Measurements from ENCODE around the gene GHRHR. TPM values are rescaled to one million over a fixed set of nuclear protein-coding genes. Genes with fewer than 3 reads are reported as not detected.

The GHRHR gene
- total RNA-seq, 1 experiment from 2014 or later: not detected

DNA sequence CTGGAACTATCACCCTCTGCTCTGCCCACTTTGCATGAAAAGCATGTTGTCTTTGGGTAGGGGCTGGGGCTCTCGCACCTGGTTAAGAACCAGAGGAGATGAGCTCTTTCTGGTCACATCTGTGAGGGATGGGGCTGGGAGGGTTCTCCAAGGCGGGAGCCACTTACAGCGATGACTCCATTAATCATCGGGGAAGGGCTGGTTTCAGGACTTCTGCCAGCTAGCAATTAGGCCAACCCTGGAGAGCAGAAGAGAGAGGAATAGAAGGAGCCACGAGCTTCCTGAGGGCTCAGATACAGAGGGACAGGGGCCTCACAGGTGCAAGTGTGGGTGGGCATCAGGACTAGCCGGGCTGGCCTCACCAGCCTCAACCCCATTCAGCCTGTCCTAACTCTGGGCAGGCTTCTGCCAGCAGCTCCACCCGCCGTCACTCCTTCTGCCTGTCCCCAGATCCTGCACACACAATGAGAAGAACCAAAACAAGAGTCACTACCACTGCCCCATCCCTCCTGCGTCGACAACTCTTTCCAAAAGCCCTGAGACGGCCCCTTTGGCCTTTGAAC, 43.7 kb upstream of the GHRHR start:
- Histone ChIP-seq H3K79me2 (ENCODE audit: low read length) (no peaks in the 10 kb centered on the region), H3K27ac (ENCODE audit: low read length) (no peak overlapping the region), H3K9me2 (replicated peaks; ENCODE audit: insufficient read depth, low read length) (no peaks in the 10 kb centered on the region), H3K4me2 (ENCODE audit: low read depth, low read length, poor library complexity, severe bottlenecking) (no peak overlapping the region), H3K36me3 (ENCODE audit: insufficient read depth, low read length) (no peaks in the 10 kb centered on the region), H3K9ac (ENCODE audit: low read length) (no peak overlapping the region), H3K27me3 (ENCODE audit: low read length) (no peaks in the 10 kb centered on the region), H2AFZ (ENCODE audit: low read length) (no peak overlapping the region), H3K9me3 (ENCODE audit: low read length) (no peaks in the 10 kb centered on the region), H3K4me3 (ENCODE audit: low read length) (no peak overlapping the region), H3K4me1 (ENCODE audit: low read length) (no peaks in the 10 kb centered on the region), H4K20me1 (ENCODE audit: insufficient read depth, low read depth, low read length) (no peaks in the 10 kb centered on the region)
- DNase-seq: no peak

DNA sequence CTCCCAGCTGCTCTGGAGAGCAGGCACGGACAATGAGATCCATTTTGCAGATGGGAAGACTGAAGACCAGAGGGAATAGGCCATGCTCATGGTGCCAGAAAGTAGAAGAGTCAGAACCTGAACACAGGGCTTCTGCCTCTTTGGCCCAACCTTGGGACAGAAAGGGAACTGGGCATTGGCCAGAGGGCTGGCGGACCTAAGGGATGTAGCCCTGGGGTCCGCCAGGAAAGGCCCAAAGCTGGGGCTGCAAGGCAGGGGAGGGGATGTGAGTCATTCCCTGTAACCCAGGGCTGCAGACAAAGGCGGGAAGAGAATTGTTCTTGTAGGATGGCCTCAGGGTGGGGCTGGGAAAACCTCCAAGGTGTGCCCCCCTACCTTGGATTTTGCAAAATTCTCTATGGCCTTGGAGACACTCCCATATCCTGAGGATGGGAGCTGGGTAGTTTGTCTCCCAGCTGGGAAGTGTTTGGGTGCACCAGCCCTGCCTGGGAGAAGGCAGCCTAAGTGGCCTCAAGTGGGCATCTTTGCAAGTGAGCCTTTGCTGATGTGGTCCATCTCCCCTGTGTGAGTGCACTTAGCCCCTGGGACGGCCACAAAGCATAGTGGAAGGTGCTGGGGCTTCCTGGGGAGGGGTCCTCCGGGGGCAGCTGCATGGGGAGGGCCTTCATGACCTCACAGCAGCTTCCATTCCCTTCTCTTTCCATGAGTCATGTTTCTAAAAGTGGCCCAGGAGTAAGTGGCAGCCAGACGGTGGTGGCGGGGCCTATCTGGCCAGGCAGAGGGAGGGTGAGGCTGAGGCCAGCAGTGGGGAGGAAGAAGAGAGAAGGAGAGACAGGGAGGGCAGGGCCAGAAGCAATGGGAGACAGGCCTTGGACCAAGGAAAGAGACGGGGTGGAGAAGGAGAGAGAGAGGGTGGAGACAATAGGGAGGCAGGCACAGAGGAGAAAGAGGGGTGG, 42.9 kb upstream of the GHRHR start:
- Histone ChIP-seq H3K36me3 (ENCODE audit: insufficient read depth, low read length) (no peaks in the 10 kb centered on the region), H3K9me3 (ENCODE audit: low read length) (no peaks in the 10 kb centered on the region), H3K27ac (ENCODE audit: low read length) (no peak overlapping the region), H3K4me1 (ENCODE audit: low read length) (no peaks in the 10 kb centered on the region), H3K4me3 (ENCODE audit: low read length) (no peak overlapping the region), H3K9ac (ENCODE audit: low read length) (no peak overlapping the region), H2AFZ (ENCODE audit: low read length) (no peak overlapping the region), H3K4me2 (ENCODE audit: low read depth, low read length, poor library complexity, severe bottlenecking) (no peak overlapping the region), H3K27me3 (ENCODE audit: low read length) (no peaks in the 10 kb centered on the region), H3K9me2 (replicated peaks; ENCODE audit: insufficient read depth, low read length) (no peaks in the 10 kb centered on the region), H3K79me2 (ENCODE audit: low read length) (no peaks in the 10 kb centered on the region), H4K20me1 (ENCODE audit: insufficient read depth, low read depth, low read length) (no peaks in the 10 kb centered on the region)
- DNase-seq: no peak

DNA sequence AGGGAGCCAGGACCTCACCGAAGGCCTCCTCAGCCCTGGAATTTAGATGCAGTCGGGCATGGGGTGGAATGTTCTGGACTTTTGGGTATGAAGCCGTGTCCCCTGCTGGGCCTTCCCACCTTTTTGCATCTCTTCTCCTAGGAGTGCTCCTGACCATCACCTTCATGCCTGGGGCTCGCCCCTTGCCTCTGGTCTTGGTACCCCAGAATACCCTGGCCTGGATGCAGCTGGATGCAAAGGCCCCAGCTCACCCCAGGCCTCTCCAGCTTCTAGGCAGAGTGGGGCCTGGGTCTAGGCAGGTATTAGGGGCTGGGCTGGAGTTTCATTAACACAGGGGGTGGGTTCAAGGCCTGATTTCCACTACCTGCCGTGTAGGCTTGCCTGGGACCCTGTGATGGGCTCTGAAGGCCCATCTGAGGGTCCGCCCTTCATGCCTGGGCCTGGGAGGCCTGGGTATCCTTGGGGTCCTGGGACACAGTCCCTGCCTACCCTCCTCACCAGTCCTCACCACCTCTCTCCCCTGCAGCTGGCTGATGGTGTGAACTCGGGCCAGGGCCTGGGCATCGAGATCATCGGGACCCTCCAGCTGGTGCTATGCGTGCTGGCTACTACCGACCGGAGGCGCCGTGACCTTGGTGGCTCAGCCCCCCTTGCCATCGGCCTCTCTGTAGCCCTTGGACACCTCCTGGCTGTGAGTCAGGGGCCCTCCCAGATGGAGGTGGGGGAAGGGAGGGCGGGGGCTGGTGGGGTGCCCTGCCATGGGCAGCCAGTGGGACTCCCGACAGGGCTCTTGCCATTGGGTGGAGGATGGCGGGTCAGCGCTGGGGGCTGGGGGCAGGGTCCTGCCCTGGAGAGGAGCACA, 42.0 kb upstream of the GHRHR start:
- H3K27ac ChIP-seq (ENCODE audit: low read length): no peak overlapping the region
- no peaks in the 10 kb centered on the region for H3K79me2 ChIP-seq (ENCODE audit: low read length)
- no peak overlapping the region for H3K9ac ChIP-seq (ENCODE audit: low read length)
- H3K27me3 ChIP-seq (ENCODE audit: low read length): no peaks in the 10 kb centered on the region
- no peaks in the 10 kb centered on the region for H3K4me1 ChIP-seq (ENCODE audit: low read length)
- H3K9me2 ChIP-seq (replicated peaks; ENCODE audit: insufficient read depth, low read length): no peaks in the 10 kb centered on the region
- DNase-seq: no peak
- H3K4me3 ChIP-seq (ENCODE audit: low read length): no peak overlapping the region
- no peak overlapping the region for H3K4me2 ChIP-seq (ENCODE audit: low read depth, low read length, poor library complexity, severe bottlenecking)
- no peaks in the 10 kb centered on the region for H3K9me3 ChIP-seq (ENCODE audit: low read length)
- H3K36me3 ChIP-seq (ENCODE audit: insufficient read depth, low read length): no peaks in the 10 kb centered on the region
- no peaks in the 10 kb centered on the region for H4K20me1 ChIP-seq (ENCODE audit: insufficient read depth, low read depth, low read length)
- no peak overlapping the region for H2AFZ ChIP-seq (ENCODE audit: low read length)

- no peak for DNase-seq
- Histone ChIP-seq H3K9me3 (ENCODE audit: low read length) (no peaks in the 10 kb centered on the region), H3K27ac (ENCODE audit: low read length) (no peak overlapping the region), H3K4me2 (ENCODE audit: low read depth, low read length, poor library complexity, severe bottlenecking) (no peak overlapping the region), H3K36me3 (ENCODE audit: insufficient read depth, low read length) (no peaks in the 10 kb centered on the region), H3K9me2 (replicated peaks; ENCODE audit: insufficient read depth, low read length) (no peaks in the 10 kb centered on the region), H3K27me3 (ENCODE audit: low read length) (no peaks in the 10 kb centered on the region), H4K20me1 (ENCODE audit: insufficient read depth, low read depth, low read length) (no peaks in the 10 kb centered on the region), H2AFZ (ENCODE audit: low read length) (no peak overlapping the region), H3K9ac (ENCODE audit: low read length) (no peak overlapping the region), H3K4me1 (ENCODE audit: low read length) (no peaks in the 10 kb centered on the region), H3K4me3 (ENCODE audit: low read length) (no peak overlapping the region), H3K79me2 (ENCODE audit: low read length) (no peaks in the 10 kb centered on the region)
Measured at GRCh38 chr7:30922596-30922995, 41.2 kb upstream of the GHRHR start.

GRCh38 chr7:30923009-30923773, 40.6 kb upstream of the GHRHR start:
- Histone ChIP-seq H2AFZ (ENCODE audit: low read length) (no peak overlapping the region), H3K9ac (ENCODE audit: low read length) (no peak overlapping the region), H3K79me2 (ENCODE audit: low read length) (no peaks in the 10 kb centered on the region), H3K4me2 (ENCODE audit: low read depth, low read length, poor library complexity, severe bottlenecking) (no peak overlapping the region), H3K4me3 (ENCODE audit: low read length) (no peak overlapping the region), H3K4me1 (ENCODE audit: low read length) (no peaks in the 10 kb centered on the region), H3K9me3 (ENCODE audit: low read length) (no peaks in the 10 kb centered on the region), H4K20me1 (ENCODE audit: insufficient read depth, low read depth, low read length) (no peaks in the 10 kb centered on the region), H3K9me2 (replicated peaks; ENCODE audit: insufficient read depth, low read length) (no peaks in the 10 kb centered on the region), H3K27ac (ENCODE audit: low read length) (no peak overlapping the region), H3K36me3 (ENCODE audit: insufficient read depth, low read length) (no peaks in the 10 kb centered on the region), H3K27me3 (ENCODE audit: low read length) (no peaks in the 10 kb centered on the region)
- no peak for DNase-seq

DNA sequence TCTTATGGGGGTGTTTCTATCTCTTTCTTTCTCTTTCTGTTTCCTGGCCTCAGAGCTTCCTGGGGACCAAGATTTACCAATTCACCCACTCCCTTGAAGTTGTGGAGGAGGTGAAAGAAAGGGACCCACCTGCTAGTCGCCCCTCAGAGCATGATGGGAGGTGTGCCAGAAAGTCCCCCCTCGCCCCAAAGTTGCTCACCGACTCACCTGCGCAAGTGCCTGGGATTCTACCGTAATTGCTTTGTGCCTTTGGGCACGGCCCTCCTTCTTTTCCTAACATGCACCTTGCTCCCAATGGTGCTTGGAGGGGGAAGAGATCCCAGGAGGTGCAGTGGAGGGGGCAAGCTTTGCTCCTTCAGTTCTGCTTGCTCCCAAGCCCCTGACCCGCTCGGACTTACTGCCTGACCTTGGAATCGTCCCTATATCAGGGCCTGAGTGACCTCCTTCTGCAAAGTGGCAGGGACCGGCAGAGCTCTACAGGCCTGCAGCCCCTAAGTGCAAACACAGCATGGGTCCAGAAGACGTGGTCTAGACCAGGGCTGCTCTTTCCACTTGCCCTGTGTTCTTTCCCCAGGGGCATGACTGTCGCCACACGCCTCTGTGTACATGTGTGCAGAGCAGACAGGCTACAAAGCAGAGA, 39.9 kb upstream of the GHRHR start:
- Histone ChIP-seq H3K4me1 (ENCODE audit: low read length) (no peaks in the 10 kb centered on the region), H2AFZ (ENCODE audit: low read length) (no peak overlapping the region), H3K27me3 (ENCODE audit: low read length) (no peaks in the 10 kb centered on the region), H3K27ac (ENCODE audit: low read length) (no peak overlapping the region), H3K9me2 (replicated peaks; ENCODE audit: insufficient read depth, low read length) (no peaks in the 10 kb centered on the region), H3K36me3 (ENCODE audit: insufficient read depth, low read length) (no peaks in the 10 kb centered on the region), H3K9ac (ENCODE audit: low read length) (no peak overlapping the region), H3K4me3 (ENCODE audit: low read length) (no peak overlapping the region), H3K4me2 (ENCODE audit: low read depth, low read length, poor library complexity, severe bottlenecking) (no peak overlapping the region), H3K79me2 (ENCODE audit: low read length) (no peaks in the 10 kb centered on the region), H4K20me1 (ENCODE audit: insufficient read depth, low read depth, low read length) (no peaks in the 10 kb centered on the region), H3K9me3 (ENCODE audit: low read length) (no peaks in the 10 kb centered on the region)
- DNase-seq: no peak

DNA sequence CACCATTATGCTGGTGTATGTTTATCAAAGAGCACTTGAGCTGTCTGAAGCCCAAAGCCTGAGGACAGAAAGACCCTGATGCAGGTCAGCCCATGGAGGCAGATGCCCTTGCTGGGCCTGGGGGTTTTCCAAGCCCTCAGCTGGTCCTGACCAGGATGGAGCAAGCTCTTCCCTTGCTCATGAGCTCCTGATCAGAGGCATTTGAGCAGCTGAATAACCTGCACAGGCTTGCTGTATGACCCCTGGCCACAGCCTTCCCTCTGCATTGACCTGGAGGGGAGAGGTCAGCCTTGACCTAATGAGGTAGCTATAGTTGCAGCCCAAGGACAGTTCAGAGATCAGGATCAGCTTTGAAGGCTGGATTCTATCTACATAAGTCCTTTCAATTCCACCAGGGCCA, 39.1 kb upstream of the GHRHR start:
- DNase-seq: no peak
- no peaks in the 10 kb centered on the region for H3K4me1 ChIP-seq (ENCODE audit: low read length)
- no peaks in the 10 kb centered on the region for H3K9me3 ChIP-seq (ENCODE audit: low read length)
- no peaks in the 10 kb centered on the region for H4K20me1 ChIP-seq (ENCODE audit: insufficient read depth, low read depth, low read length)
- no peak overlapping the region for H3K4me3 ChIP-seq (ENCODE audit: low read length)
- no peaks in the 10 kb centered on the region for H3K27me3 ChIP-seq (ENCODE audit: low read length)
- no peak overlapping the region for H2AFZ ChIP-seq (ENCODE audit: low read length)
- H3K27ac ChIP-seq (ENCODE audit: low read length): no peak overlapping the region
- no peaks in the 10 kb centered on the region for H3K9me2 ChIP-seq (replicated peaks; ENCODE audit: insufficient read depth, low read length)
- no peaks in the 10 kb centered on the region for H3K36me3 ChIP-seq (ENCODE audit: insufficient read depth, low read length)
- H3K9ac ChIP-seq (ENCODE audit: low read length): no peak overlapping the region
- no peaks in the 10 kb centered on the region for H3K79me2 ChIP-seq (ENCODE audit: low read length)
- no peak overlapping the region for H3K4me2 ChIP-seq (ENCODE audit: low read depth, low read length, poor library complexity, severe bottlenecking)
